Neural crest cell (in vitro differentiated cells): ENCODE results near the gene IGSF23. TPM values are rescaled to one million over a fixed set of nuclear protein-coding genes. Genes with fewer than 3 reads are reported as not detected.
A peak's percentile ranks its signal among the peaks of the same experiment; 100 is the strongest.

Source experiments
- DNase-seq: peaks from one replicate; pipeline ENCODE4 v3.0.0; 2021; ENCODE audit warnings: low read depth, mixed read lengths, low spot score
- H3K27ac Mint-ChIP-seq: one replicate; pipeline ENCODE4 v1.8.0; 2021; ENCODE audit warnings: mild to moderate bottlenecking, mixed read lengths; ENCODE audit not compliant: unreplicated experiment
- H3K27me3 Mint-ChIP-seq: 2 replicates; pipeline ENCODE4 v1.8.0; 2021; ENCODE audit warnings: low read depth, mild to moderate bottlenecking, mixed read lengths
- H3K36me3 Mint-ChIP-seq: 2 replicates; pipeline ENCODE4 v1.8.0; 2021; ENCODE audit warnings: low read depth, mild to moderate bottlenecking, mixed read lengths
- H3K4me1 Mint-ChIP-seq: 2 replicates; pipeline ENCODE4 v1.8.0; 2021; ENCODE audit warnings: mixed read lengths
- H3K4me3 Mint-ChIP-seq: one replicate; pipeline ENCODE4 v1.8.0; 2021; ENCODE audit warnings: mild to moderate bottlenecking, mixed read lengths
- H3K9me3 Mint-ChIP-seq: 2 replicates; pipeline ENCODE4 v1.8.0; 2021; ENCODE audit warnings: mixed read lengths
- total RNA-seq: library from RNA; stranded (reverse); gene quantifications from 2 replicates; pipeline ENCODE4 v1.2.1, GENCODE V29; 2021
- TF ChIP-seq, protein P1 (sequence below): fragments of 200-600 bp; sonication (generic); conservative IDR thresholded peaks from 2 replicates; pipeline ENCODE4 v1.5.0; 2021; ENCODE audit warnings: antibody characterized with exemption, mild to moderate bottlenecking

The IGSF23 gene
- total RNA-seq, 1 donor from 2014 or later = not detected

DNA sequence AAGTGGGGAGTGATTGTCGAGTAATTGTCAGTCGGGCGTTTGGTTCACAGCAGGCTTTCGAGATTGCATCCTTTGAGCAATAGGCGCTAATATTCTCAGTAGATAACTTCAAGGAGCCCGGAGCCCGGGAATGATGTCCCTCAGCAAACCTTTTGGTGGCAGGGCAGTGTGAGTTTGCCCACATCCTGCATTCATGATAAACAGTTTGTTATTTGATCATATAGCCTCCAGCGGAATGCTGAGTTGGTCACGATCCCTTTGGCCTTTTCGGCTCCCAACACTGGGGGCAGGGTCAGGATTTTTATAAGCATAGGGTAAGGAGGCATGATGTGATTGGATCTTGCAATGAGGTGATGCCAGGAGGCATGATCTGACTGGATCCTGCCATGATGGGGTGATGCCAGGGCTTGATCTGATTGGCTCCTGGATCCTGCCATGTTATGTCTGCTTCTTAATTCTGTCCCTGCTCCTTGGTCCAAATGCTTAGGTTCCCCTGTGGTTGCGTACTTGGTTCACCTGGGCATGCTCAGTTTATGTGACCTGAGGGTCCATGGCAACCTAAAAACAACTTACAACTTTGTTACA is 38.2 kb upstream of the IGSF23 start:
- H3K27ac Mint-ChIP-seq = no peak overlapping the region
- no peaks in the 10 kb centered on the region for H3K36me3 Mint-ChIP-seq
- DNase-seq = no peak
- H3K4me1 Mint-ChIP-seq = peaks cover 6% of the 10 kb centered on the region
- TF ChIP-seq, protein P1, sequence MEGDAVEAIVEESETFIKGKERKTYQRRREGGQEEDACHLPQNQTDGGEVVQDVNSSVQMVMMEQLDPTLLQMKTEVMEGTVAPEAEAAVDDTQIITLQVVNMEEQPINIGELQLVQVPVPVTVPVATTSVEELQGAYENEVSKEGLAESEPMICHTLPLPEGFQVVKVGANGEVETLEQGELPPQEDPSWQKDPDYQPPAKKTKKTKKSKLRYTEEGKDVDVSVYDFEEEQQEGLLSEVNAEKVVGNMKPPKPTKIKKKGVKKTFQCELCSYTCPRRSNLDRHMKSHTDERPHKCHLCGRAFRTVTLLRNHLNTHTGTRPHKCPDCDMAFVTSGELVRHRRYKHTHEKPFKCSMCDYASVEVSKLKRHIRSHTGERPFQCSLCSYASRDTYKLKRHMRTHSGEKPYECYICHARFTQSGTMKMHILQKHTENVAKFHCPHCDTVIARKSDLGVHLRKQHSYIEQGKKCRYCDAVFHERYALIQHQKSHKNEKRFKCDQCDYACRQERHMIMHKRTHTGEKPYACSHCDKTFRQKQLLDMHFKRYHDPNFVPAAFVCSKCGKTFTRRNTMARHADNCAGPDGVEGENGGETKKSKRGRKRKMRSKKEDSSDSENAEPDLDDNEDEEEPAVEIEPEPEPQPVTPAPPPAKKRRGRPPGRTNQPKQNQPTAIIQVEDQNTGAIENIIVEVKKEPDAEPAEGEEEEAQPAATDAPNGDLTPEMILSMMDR = no peak
- H3K4me3 Mint-ChIP-seq = no peak overlapping the region
- peaks cover 10% of the 10 kb centered on the region for H3K27me3 Mint-ChIP-seq
- H3K9me3 Mint-ChIP-seq = no peaks in the 10 kb centered on the region

DNA sequence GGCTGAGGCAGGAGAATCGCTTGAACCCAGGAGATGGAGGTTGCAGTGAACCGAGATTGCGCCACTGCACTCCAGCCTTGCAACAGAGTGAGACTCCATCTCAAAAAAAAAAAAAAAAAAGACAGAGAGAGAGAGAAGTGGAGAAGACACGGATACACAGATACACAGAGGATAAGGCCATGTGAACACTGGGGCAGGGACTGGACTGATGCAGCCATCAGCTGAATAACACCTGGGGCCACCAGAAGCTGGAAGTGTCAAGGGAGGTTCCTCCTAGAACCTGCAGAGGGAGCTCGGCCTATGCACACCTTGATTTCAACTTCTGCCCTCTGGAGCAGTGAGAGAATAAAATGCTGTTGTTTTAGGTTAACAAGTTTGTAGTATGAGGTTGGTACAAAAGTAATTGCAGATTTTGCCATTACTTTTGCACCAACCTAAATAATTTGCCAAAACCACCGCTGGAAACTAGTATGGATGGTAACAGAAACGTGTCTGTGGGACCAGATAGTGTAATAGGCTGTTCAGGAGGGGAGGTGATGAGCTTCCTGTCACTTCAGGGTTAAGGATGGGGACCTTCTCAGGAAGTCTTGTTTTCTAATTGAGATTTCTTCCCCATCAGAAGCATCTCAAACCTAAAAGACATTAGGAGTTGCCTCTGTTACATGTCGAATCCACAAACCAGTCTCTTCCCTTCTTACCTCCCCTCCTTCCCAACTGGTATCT is 36.4 kb upstream of the IGSF23 start:
- peaks cover 6% of the 10 kb centered on the region for H3K4me1 Mint-ChIP-seq
- H3K9me3 Mint-ChIP-seq = no peaks in the 10 kb centered on the region
- H3K27ac Mint-ChIP-seq = no peak overlapping the region
- H3K27me3 Mint-ChIP-seq = peaks cover 5% of the 10 kb centered on the region
- H3K4me3 Mint-ChIP-seq = no peak overlapping the region
- no peaks in the 10 kb centered on the region for H3K36me3 Mint-ChIP-seq
- TF ChIP-seq, protein P1 = peak; percentile 67
- DNase-seq = no peak

DNA sequence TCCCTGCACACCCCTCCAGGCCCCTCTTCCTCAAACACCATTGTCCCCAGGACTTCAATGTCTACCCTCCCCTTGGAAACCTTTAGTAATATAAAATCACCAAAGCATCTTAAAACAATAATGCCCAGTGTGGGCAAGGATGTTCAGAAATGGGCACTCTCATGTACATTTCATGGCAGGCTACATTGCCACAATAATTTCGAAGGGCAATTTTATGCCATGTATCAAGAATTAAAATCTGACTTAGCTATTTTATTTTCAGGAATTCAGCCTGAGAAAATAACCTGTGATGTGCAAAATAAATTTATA is 35.8 kb upstream of the IGSF23 start:
- DNase-seq = no peak
- H3K9me3 Mint-ChIP-seq = no peaks in the 10 kb centered on the region

DNA sequence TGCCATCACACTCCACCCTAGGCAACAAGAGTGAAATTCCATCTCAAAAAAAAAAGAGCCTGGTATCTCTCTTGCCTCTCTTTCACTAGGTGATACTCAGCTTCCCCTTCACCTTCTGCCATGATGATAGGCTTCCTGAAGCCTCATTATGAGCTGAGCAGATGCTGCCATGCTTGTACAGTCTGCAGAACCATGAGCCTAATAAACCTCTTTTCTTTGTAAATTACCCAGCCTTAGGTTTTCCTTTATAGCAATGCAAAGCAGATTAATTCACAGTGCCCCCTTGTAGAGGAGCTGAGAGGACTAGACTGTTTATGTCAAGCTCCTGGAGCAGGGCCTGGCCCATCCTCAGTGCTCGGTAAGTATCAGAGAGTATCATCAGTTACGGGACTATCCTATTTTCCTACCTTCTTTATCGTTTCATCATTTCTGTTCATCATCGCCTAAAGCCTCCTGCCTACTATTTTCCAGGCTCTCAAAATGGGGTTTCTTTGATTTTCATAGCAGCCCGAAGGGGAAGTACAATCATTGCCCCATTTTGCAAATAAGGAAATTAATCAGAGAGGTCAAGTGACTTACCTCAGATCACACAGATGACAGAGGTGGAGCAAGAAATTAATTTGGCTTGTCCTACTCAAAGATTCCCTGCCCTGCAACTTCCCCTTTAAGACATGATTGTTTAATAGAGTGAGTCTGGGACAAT is 33.5 kb upstream of the IGSF23 start:
- Mint-ChIP-seq H3K4me1 (peaks cover 2% of the 10 kb centered on the region), H3K27me3 (peaks cover 18% of the 10 kb centered on the region), H3K36me3 (no peaks in the 10 kb centered on the region), H3K9me3 (no peaks in the 10 kb centered on the region), H3K27ac (no peak overlapping the region), H3K4me3 (no peak overlapping the region)
- TF ChIP-seq, protein P1 = no peak
- DNase-seq = no peak

More for the DNA sequence above, 35.8 kb upstream of the IGSF23 start:
- TF ChIP-seq, protein P1 = no peak
- H3K4me1 Mint-ChIP-seq = peaks cover 6% of the 10 kb centered on the region
- H3K4me3 Mint-ChIP-seq = no peak overlapping the region
- H3K36me3 Mint-ChIP-seq = no peaks in the 10 kb centered on the region
- H3K27me3 Mint-ChIP-seq = peaks cover 10% of the 10 kb centered on the region
- H3K27ac Mint-ChIP-seq = no peak overlapping the region

DNA sequence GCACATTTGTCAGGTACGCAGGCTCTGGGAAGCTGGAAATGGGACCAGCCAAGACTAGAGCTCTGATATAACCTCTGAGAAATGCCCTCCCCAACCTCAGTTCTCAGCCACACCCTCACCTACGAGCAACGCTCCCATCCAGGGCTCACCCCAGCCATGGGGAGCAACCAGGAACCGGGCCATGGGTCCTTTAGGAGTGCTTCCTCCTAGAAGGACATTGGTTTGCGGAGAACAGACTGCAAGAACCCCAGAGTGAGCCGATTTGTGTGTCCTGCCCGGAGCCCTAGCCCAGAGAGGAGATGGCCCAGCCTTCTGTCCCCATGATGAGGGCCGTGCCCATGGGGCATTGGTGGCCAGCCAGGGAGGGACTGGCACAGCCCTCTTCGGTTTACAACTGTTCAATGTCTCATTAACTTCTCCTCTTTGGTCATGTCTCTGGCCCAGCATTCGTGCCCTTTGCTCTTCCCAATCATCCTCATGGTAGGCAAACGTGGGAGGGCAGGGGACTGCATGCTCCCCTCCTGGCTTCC is 32.9 kb upstream of the IGSF23 start:
- DNase-seq = no peak
- Mint-ChIP-seq H3K9me3 (peaks cover under 1% of the 10 kb centered on the region), H3K4me1 (no peaks in the 10 kb centered on the region), H3K27ac (no peak overlapping the region), H3K27me3 (peaks cover 20% of the 10 kb centered on the region), H3K36me3 (no peaks in the 10 kb centered on the region), H3K4me3 (no peak overlapping the region)
- TF ChIP-seq, protein P1 = no peak
